IMR-90 (cell line): ENCODE data around the gene CHN1. TPM values are rescaled to one million over a fixed set of nuclear protein-coding genes. Genes with fewer than 3 reads are reported as not detected.

Experiments used
- ATAC-seq: fragments of 200-7000 bp; cut with Tn5 transposase; 2 replicates; pipeline ENCODE4 v1.9.1; 2020; ENCODE audit warnings: low read depth, mild to moderate bottlenecking, moderate library complexity
- BruUV-seq: library from RNA; stranded (reverse); fragments of 400-500 nt; replicated peaks from 2 replicates; lab custom pipeline; 2021; lab: Mats Ljungman, UMichigan
- CTCF ChIA-PET: fragments of 300-600 bp; formaldehyde crosslinking; extraction: SDS; loops from one replicate; lab custom pipeline; 2021; ENCODE audit warnings: antibody characterized with exemption; lab: Yijun Ruan, JAX
- POLR2A ChIA-PET: fragments of 300-600 bp; sonication (Branson Sonifier 250); formaldehyde crosslinking; loops from one replicate; lab custom pipeline; 2022; ENCODE audit warnings: antibody characterized with exemption; ENCODE audit not compliant: unreplicated experiment; lab: Charles Lee
- DNase-seq: peaks from one replicate; pipeline ENCODE4 v3.0.0; 2013
- H2AFZ ChIP-seq: replicated peaks from 2 replicates; pipeline ENCODE3; 2013; ENCODE audit warnings: low read length, mild to moderate bottlenecking; ENCODE audit not compliant: poor library complexity
- H2AK5ac ChIP-seq: 2 replicates; pipeline ENCODE4 v1.6.1; 2013; ENCODE audit warnings: low read depth, low read length, inconsistent platforms
- H2AK9ac ChIP-seq: replicated peaks from 2 replicates; pipeline ENCODE3; 2013; ENCODE audit warnings: mild to moderate bottlenecking, low read depth, low read length, moderate library complexity; ENCODE audit not compliant: poor library complexity
- H2BK120ac ChIP-seq: 2 replicates; pipeline ENCODE4 v1.6.1; 2013; ENCODE audit warnings: low read depth, low read length, inconsistent platforms
- H2BK15ac ChIP-seq: 3 replicates; pipeline ENCODE4 v1.6.1; 2013; ENCODE audit warnings: low read depth, low read length, inconsistent platforms
- H2BK20ac ChIP-seq: 2 replicates; pipeline ENCODE4 v1.6.1; 2013; ENCODE audit warnings: low read depth, mild to moderate bottlenecking, inconsistent platforms, low read length, moderate library complexity
- H2BK5ac ChIP-seq: 2 replicates; pipeline ENCODE4 v1.6.1; 2013; ENCODE audit warnings: mild to moderate bottlenecking, low read depth, low read length, inconsistent platforms; ENCODE audit not compliant: poor library complexity, severe bottlenecking
- H3K14ac ChIP-seq: replicated peaks from 2 replicates; pipeline ENCODE4 v1.6.1; 2013; ENCODE audit warnings: low read depth, low read length, inconsistent platforms
- H3K18ac ChIP-seq: 2 replicates; pipeline ENCODE4 v1.6.1; 2013; ENCODE audit warnings: low read depth, low read length, control low read depth
- H3K23ac ChIP-seq: 2 replicates; pipeline ENCODE4 v1.6.1; 2013; ENCODE audit warnings: low read depth, low read length, inconsistent platforms
- H3K27ac ChIP-seq: 2 replicates; pipeline ENCODE4 v1.5.1; 2013; ENCODE audit warnings: mild to moderate bottlenecking, control low read depth, low read length; ENCODE audit not compliant: insufficient read depth
- H3K27me3 ChIP-seq: 2 replicates; pipeline ENCODE4 v1.6.1; 2013; ENCODE audit warnings: low read length; ENCODE audit not compliant: control insufficient read depth, insufficient read depth
- H3K36me3 ChIP-seq: 2 replicates; pipeline ENCODE4 v1.6.1; 2013; ENCODE audit warnings: low read length, mixed read lengths; ENCODE audit not compliant: control insufficient read depth, insufficient read depth
- H3K4ac ChIP-seq: 2 replicates; pipeline ENCODE4 v1.6.1; 2013; ENCODE audit warnings: low read depth, low read length, inconsistent platforms
- H3K4me1 ChIP-seq: 2 replicates; pipeline ENCODE4 v1.6.1; 2013; ENCODE audit warnings: low read length, mixed read lengths; ENCODE audit not compliant: control insufficient read depth, insufficient read depth
- H3K4me2 ChIP-seq: 2 replicates; pipeline ENCODE4 v1.6.1; 2013; ENCODE audit warnings: low read depth, mild to moderate bottlenecking, control low read depth, low read length, moderate library complexity
- H3K4me3 ChIP-seq: 2 replicates; pipeline ENCODE4 v1.5.1; 2013; ENCODE audit warnings: low read depth, mild to moderate bottlenecking, control low read depth, low read length, moderate library complexity; ENCODE audit not compliant: insufficient read depth
- H3K56ac ChIP-seq: 2 replicates; pipeline ENCODE4 v1.6.1; 2013; ENCODE audit warnings: low read length, inconsistent platforms; ENCODE audit not compliant: insufficient read depth; ENCODE audit errors: extremely low read depth
- H3K79me1 ChIP-seq, 2 experiments: 2 replicates each; pipeline ENCODE4 v1.6.1; 2013; ENCODE audit warnings: low read length in 2 of 2, inconsistent platforms in 1 of 2, low read depth in 1 of 2
- H3K9ac ChIP-seq: 2 replicates; pipeline ENCODE4 v1.6.1; 2013; ENCODE audit warnings: low read depth, low read length, control low read depth
- H3K9me1 ChIP-seq: 2 replicates; pipeline ENCODE4 v1.6.1; 2013; ENCODE audit warnings: low read length, inconsistent platforms; ENCODE audit not compliant: insufficient read depth
- H3K9me3 ChIP-seq: 2 replicates; pipeline ENCODE4 v1.6.1; 2013; ENCODE audit warnings: low read length; ENCODE audit not compliant: control insufficient read depth, insufficient read depth
- H4K20me1 ChIP-seq: 2 replicates; pipeline ENCODE4 v1.6.1; 2013; ENCODE audit warnings: low read length, inconsistent platforms; ENCODE audit not compliant: insufficient read depth
- H4K5ac ChIP-seq: 2 replicates; pipeline ENCODE4 v1.6.1; 2013; ENCODE audit warnings: mild to moderate bottlenecking, low read depth, low read length, control low read depth
- H4K8ac ChIP-seq, 2 experiments: 2 replicates each; pipeline ENCODE4 v1.6.1; 2013; ENCODE audit warnings: low read depth in 2 of 2, low read length in 2 of 2, control low read depth in 1 of 2, inconsistent platforms in 1 of 2
- H4K91ac ChIP-seq: 2 replicates; pipeline ENCODE4 v1.6.1; 2013; ENCODE audit warnings: low read depth, low read length, inconsistent platforms; ENCODE audit not compliant: insufficient read depth
- BHLHE40 ChIP-seq: fragments of 150-350 bp; IDR thresholded peaks from 2 replicates; pipeline ENCODE4 v1.6.1; 2016; ENCODE audit warnings: mild to moderate bottlenecking, low read depth, low read length
- FOS ChIP-seq: fragments of 150-350 bp; IDR thresholded peaks from 2 replicates; pipeline ENCODE4 v1.6.1; 2016; ENCODE audit warnings: low read depth, low read length
- MAFK ChIP-seq: IDR thresholded peaks from 2 replicates; pipeline ENCODE4 v1.6.1; 2012; ENCODE audit warnings: low read depth, low read length, improper control_type of control experiment
- MAZ ChIP-seq: IDR thresholded peaks from 2 replicates; pipeline ENCODE4 v1.6.1; 2012; ENCODE audit warnings: low read depth, mild to moderate bottlenecking, low read length, improper control_type of control experiment, moderate library complexity, borderline replicate concordance
- MXI1 ChIP-seq: IDR thresholded peaks from 2 replicates; pipeline ENCODE4 v1.6.1; 2012; ENCODE audit warnings: low read depth, mild to moderate bottlenecking, low read length, moderate library complexity, borderline replicate concordance
- POLR2A ChIP-seq: IDR thresholded peaks from 2 replicates; pipeline ENCODE4 v1.6.1; 2012; ENCODE audit warnings: mild to moderate bottlenecking, low read depth, low read length
- RFX5 ChIP-seq: IDR thresholded peaks from 2 replicates; pipeline ENCODE4 v1.8.0; 2012; ENCODE audit warnings: low read depth, mild to moderate bottlenecking, low read length, moderate library complexity
- WGBS, 2 experiments: methylation state at CpG; one replicate each; pipeline versions ENCODE4 v1.1.5 to v1.1.7; 2013; ENCODE audit warnings: missing lambda C conversion rate in 2 of 2; ENCODE audit not compliant: insufficient read length in 1 of 2; ENCODE audit errors: extremely low coverage in 2 of 2; 5-methylcytosine and 5-hydroxymethylcytosine counted together
- dilution Hi-C: fragments of 300-500 bp; cut with HindIII; formaldehyde crosslinking; loops from one replicate; pipeline ENCODE4 v1.14.3; 2018; ENCODE audit warnings: low sequenced_read_pairs; ENCODE audit not compliant: unreplicated experiment
- in situ Hi-C: fragments of 300-500 bp; cut with MboI; formaldehyde crosslinking; loops from 3 replicates; pipeline ENCODE4 v1.14.3; 2019; ENCODE audit warnings: low sequenced_read_pairs, inconsistent platforms, mixed read lengths
- intact Hi-C: fragments of 100-400 bp; cut with micrococcal nuclease; formaldehyde crosslinking; loops from 2 replicates; pipeline ENCODE4 v1.10.0; 2022
- polyA plus RNA-seq, 3 experiments: library from polyadenylated mRNA; depleted of rRNA; stranded (reverse); fragments of >200 nt; gene quantifications; 2 replicates each; pipeline ENCODE4 v1.2.3, GENCODE V29; 2012; ENCODE audit warnings: low replicate concordance in 1 of 3
- total RNA-seq: library from RNA; depleted of rRNA; stranded (reverse); fragments of >200 nt; gene quantifications from 2 replicates; pipeline ENCODE4 v1.2.3, GENCODE V29; 2012
- TF ChIP-seq, protein P1 (sequence below): fragments of 150-350 bp; IDR thresholded peaks from 2 replicates; pipeline ENCODE4 v1.6.1; 2016; ENCODE audit warnings: low read depth, mild to moderate bottlenecking, low read length, moderate library complexity, borderline replicate concordance

CHN1 gene
- total and polyA plus RNA-seq, 2 of the 4 experiments (the other 2 are of a cell fraction), result 58.4 to 66.9 TPM

- in situ Hi-C loops, result loop anchor here (25.0 kb wide), 2 partner anchors 223 to 1048 kb away; partner anchors contain the start of genes EVX2, HOXD12 and HOXD13
These were observed 34.3 kb upstream of the CHN1 start for GRCh38 chr2:175039490-175039889.

More at GRCh38 chr2:175039490-175039889, 34.3 kb upstream of the CHN1 start:
- ATAC-seq (no peak), DNase-seq (no peak)
- H3K4me3 ChIP-seq, result no peak overlapping the region
- no peaks in the 10 kb centered on the region for H3K79me1 ChIP-seq
- no peak overlapping the region for H3K9ac ChIP-seq
- H3K27ac ChIP-seq, result no peak overlapping the region
- H2BK120ac ChIP-seq, result no peak overlapping the region
- no peak overlapping the region for H4K91ac ChIP-seq
- no peak overlapping the region for H3K56ac ChIP-seq
- POLR2A ChIA-PET, result no interaction called here
- no peak overlapping the region for H2BK5ac ChIP-seq
- H2AK5ac ChIP-seq, result no peak overlapping the region
- H2AFZ ChIP-seq, result no peak overlapping the region
- BruUV-seq, result no TSS peak
- no peak overlapping the region for H2AK9ac ChIP-seq
- no peak overlapping the region for H3K23ac ChIP-seq
- H3K4ac ChIP-seq, result no peak overlapping the region
- H3K27me3 ChIP-seq, result no peaks in the 10 kb centered on the region
- no peak overlapping the region for H2BK20ac ChIP-seq
- H4K20me1 ChIP-seq, result no peaks in the 10 kb centered on the region
- TF ChIP-seq MAZ, result no peak
- no peak for TF ChIP-seq POLR2A
- TF ChIP-seq, protein P1, sequence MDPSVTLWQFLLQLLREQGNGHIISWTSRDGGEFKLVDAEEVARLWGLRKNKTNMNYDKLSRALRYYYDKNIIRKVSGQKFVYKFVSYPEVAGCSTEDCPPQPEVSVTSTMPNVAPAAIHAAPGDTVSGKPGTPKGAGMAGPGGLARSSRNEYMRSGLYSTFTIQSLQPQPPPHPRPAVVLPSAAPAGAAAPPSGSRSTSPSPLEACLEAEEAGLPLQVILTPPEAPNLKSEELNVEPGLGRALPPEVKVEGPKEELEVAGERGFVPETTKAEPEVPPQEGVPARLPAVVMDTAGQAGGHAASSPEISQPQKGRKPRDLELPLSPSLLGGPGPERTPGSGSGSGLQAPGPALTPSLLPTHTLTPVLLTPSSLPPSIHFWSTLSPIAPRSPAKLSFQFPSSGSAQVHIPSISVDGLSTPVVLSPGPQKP, result no peak
- TF ChIP-seq RFX5, result no peak
- TF ChIP-seq MAFK, result no peak
- no peak for TF ChIP-seq MXI1
- TF ChIP-seq BHLHE40, result no peak
- no peak for TF ChIP-seq FOS
- CTCF ChIA-PET, result no interaction called here
- no peaks in the 10 kb centered on the region for H3K36me3 ChIP-seq
- intact Hi-C loops, result no loop called here
- no peaks in the 10 kb centered on the region for H3K9me1 ChIP-seq
- no peak overlapping the region for H3K18ac ChIP-seq
- H3K4me1 ChIP-seq, result no peaks in the 10 kb centered on the region
- WGBS, 2 experiments, result no CpG with 5 or more reads among the region's 3 CpGs
- no peaks in the 10 kb centered on the region for H3K9me3 ChIP-seq
- H4K8ac ChIP-seq, result no peak overlapping the region
- H4K5ac ChIP-seq, result no peak overlapping the region
- no peak overlapping the region for H3K4me2 ChIP-seq
- no peak overlapping the region for H3K14ac ChIP-seq
- H2BK15ac ChIP-seq, result no peak overlapping the region
- dilution Hi-C loops, result no loop called here
